HepG2 (cell line): ENCODE results near the gene SIRT7. TPM values are rescaled to one million over a fixed set of nuclear protein-coding genes. Genes with fewer than 3 reads are reported as not detected.

ENCODE experiments used
- BORCS8-MEF2B ChIP-seq: sonication (generic); formaldehyde crosslinking; IDR thresholded peaks from 2 replicates; pipeline ENCODE4 v1.8.0; 2022; ENCODE audit warnings: mild to moderate bottlenecking, missing genetic modification reagents
- CHCHD3 ChIP-seq: sonication (generic); formaldehyde crosslinking; IDR thresholded peaks from 2 replicates; pipeline ENCODE4 v1.8.0; 2022; ENCODE audit warnings: mild to moderate bottlenecking, missing genetic modification reagents, moderate library complexity
- EP300 ChIP-seq, 3 experiments: sonication (generic) in 1 of 3; formaldehyde crosslinking in 1 of 3; IDR thresholded peaks; 2 replicates each; pipeline versions ENCODE4 v1.5.1 to v1.6.1; 2011 to 2020; ENCODE audit warnings: low read depth in 2 of 3, low read length in 2 of 3, borderline replicate concordance in 1 of 3, improper control_type of control experiment in 1 of 3, mild to moderate bottlenecking in 1 of 3, missing genetic modification reagents in 1 of 3, moderate library complexity in 1 of 3
- FOXP1 ChIP-seq, 2 experiments: fragments of 450-650 bp in 1 of 2; IDR thresholded peaks; 2 replicates each; pipeline ENCODE4 v1.6.1; 2017 to 2018; ENCODE audit warnings: antibody characterized with exemption in 1 of 2
- HOXA3 ChIP-seq: sonication (generic); formaldehyde crosslinking; IDR thresholded peaks from 2 replicates; pipeline ENCODE4 v1.5.0; 2020; ENCODE audit warnings: missing genetic modification reagents
- IKZF4 ChIP-seq: sonication (generic); formaldehyde crosslinking; IDR thresholded peaks from 2 replicates; pipeline ENCODE4 v1.5.1; 2020; ENCODE audit warnings: borderline replicate concordance, mild to moderate bottlenecking, low read depth, missing genetic modification reagents; ENCODE audit errors: not compliant biosample characterization
- MLXIP ChIP-seq: sonication (generic); formaldehyde crosslinking; IDR thresholded peaks from 2 replicates; pipeline ENCODE4 v1.9.0; 2021; ENCODE audit warnings: missing genetic modification reagents, borderline replicate concordance
- MXD3 ChIP-seq: IDR thresholded peaks from 2 replicates; pipeline ENCODE4 v1.6.1; 2016; ENCODE audit warnings: mild to moderate bottlenecking, missing biosample characterization, missing genetic modification reagents
- PHF8 ChIP-seq: sonication (generic); formaldehyde crosslinking; IDR thresholded peaks from 2 replicates; pipeline ENCODE4 v1.5.0; 2020; ENCODE audit warnings: missing genetic modification reagents
- RNF219 ChIP-seq: sonication (generic); formaldehyde crosslinking; IDR thresholded peaks from 2 replicates; pipeline ENCODE4 v1.5.0; 2020; ENCODE audit warnings: mild to moderate bottlenecking, missing genetic modification reagents
- RXRB ChIP-seq: IDR thresholded peaks from 2 replicates; pipeline ENCODE4 v1.6.1; 2016; ENCODE audit warnings: borderline replicate concordance, missing genetic modification reagents, missing compliant biosample characterization
- SALL2 ChIP-seq: sonication (generic); formaldehyde crosslinking; IDR thresholded peaks from 2 replicates; pipeline ENCODE4 v1.8.1; 2023; ENCODE audit warnings: mild to moderate bottlenecking, missing genetic modification reagents, inconsistent platforms
- SKI ChIP-seq: fragments of 450-650 bp; IDR thresholded peaks from one replicate; pipeline ENCODE4 v1.6.1; 2018; ENCODE audit warnings: mild to moderate bottlenecking; ENCODE audit not compliant: partially characterized antibody
- TOPORS ChIP-seq: sonication (generic); formaldehyde crosslinking; IDR thresholded peaks from 2 replicates; pipeline ENCODE4 v1.8.0; 2023; ENCODE audit warnings: mild to moderate bottlenecking, missing genetic modification reagents
- TSC22D2 ChIP-seq: sonication (generic); formaldehyde crosslinking; IDR thresholded peaks from 2 replicates; pipeline ENCODE4 v1.5.1; 2020; ENCODE audit warnings: missing genetic modification reagents, mild to moderate bottlenecking, borderline replicate concordance
- U2AF2 ChIP-seq: fragments of 200-400 bp; formaldehyde crosslinking; IDR thresholded peaks from 2 replicates; pipeline ENCODE4 v1.6.1; 2017; ENCODE audit warnings: low read depth, mild to moderate bottlenecking, low read length
- YY1 ChIP-seq: IDR thresholded peaks from 2 replicates; pipeline ENCODE4 v1.6.1; 2011; ENCODE audit warnings: low read length, low read depth, moderate library complexity, mild to moderate bottlenecking; ENCODE audit not compliant: insufficient read depth, insufficient replicate concordance
- ZBTB1 ChIP-seq: sonication (generic); formaldehyde crosslinking; IDR thresholded peaks from 2 replicates; pipeline ENCODE4 v1.4.0; 2020; ENCODE audit warnings: missing genetic modification reagents, borderline replicate concordance
- ZFAT ChIP-seq: sonication (generic); formaldehyde crosslinking; conservative IDR thresholded peaks from 2 replicates; pipeline ENCODE4 v1.8.1; 2023; ENCODE audit warnings: missing genetic modification reagents, inconsistent platforms
- ZNF282 ChIP-seq: fragments of 450-650 bp; IDR thresholded peaks from 2 replicates; pipeline ENCODE4 v1.6.1; 2018; ENCODE audit not compliant: partially characterized antibody
- ZNF382 ChIP-seq: sonication (generic); formaldehyde crosslinking; IDR thresholded peaks from 2 replicates; pipeline ENCODE4 v1.5.0; 2020; ENCODE audit warnings: missing genetic modification reagents, mild to moderate bottlenecking, borderline replicate concordance
- ZNF652 ChIP-seq: IDR thresholded peaks from 2 replicates; pipeline ENCODE4 v1.6.1; 2016; ENCODE audit warnings: low read depth, borderline replicate concordance
- polyA plus RNA-seq, 8 experiments: library from polyadenylated mRNA; depleted of rRNA in 3 of 8; stranded (reverse) in 7 of 8; unstranded in 1 of 8; fragments of >200 nt; fragmentation: Illumina TruSeq in 4 of 8; extraction: Trizol in 4 of 8; gene quantifications; 2 replicates each; pipeline versions ENCODE4 v1.2.1 to v1.2.3, GENCODE V29; 2011 to 2016; ENCODE audit warnings: low read depth in 4 of 8, missing spikeins in 1 of 8, mixed read lengths in 1 of 8; ENCODE audit not compliant: insufficient read depth in 1 of 8
- total RNA-seq, 5 experiments: library from RNA; depleted of rRNA; stranded (reverse); fragments of >200 nt; fragmentation: Illumina TruSeq; extraction: Trizol; gene quantifications; 2 replicates each; pipeline ENCODE4 v1.2.3, GENCODE V29; 2016; ENCODE audit warnings: low read depth in 1 of 5
- TF ChIP-seq, protein P1 (sequence below): sonication (generic); formaldehyde crosslinking; IDR thresholded peaks from 2 replicates; pipeline ENCODE4 v1.8.0; 2023; ENCODE audit warnings: mild to moderate bottlenecking, missing genetic modification reagents

Gene SIRT7
- total and polyA plus RNA-seq, 2 of the 13 experiments (the other 11 are each of a cell fraction or from before 2014, with no cell fraction given) = 8.3 to 24.8 TPM

DNA sequence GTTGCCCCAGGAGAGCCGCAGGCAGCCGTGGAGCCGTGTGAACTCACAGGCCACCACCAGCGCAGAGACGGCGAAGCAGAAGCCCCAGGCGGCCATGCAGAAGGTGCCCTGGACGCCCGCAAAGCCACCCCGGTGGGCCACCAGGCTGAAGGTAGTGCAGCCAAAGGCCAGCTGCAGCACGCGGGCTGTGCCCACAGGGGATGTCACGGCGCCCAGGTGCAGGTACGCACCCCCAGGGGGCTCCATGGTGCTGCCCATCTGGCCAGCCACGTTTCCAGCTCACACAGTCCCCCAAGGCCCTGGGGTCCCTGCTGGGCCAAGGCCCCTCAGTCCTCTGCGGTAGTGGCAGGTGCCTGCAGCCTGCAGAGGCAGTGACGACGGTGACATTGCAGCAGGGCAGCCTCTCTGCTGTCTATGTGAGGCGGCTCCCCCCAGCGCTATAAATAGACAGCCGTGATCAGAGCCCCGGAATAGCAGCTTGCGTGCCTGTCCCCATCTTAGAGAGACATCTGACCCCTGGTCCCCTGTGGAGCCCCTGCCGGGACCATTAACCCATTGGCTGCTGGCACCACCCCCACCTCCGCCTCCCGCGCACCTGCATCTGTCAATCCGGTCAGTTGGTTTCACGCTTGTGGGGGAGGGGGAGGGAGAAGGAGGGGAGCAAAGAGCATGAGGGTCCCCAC, 23.6 kb upstream of the SIRT7 start (continued):
- no peak for TF ChIP-seq HOXA3 (CRISPR knock-in tag)
- no peak for TF ChIP-seq MXD3 (CRISPR knock-in tag)
- no peak for TF ChIP-seq RXRB (CRISPR knock-in tag)
- no peak for TF ChIP-seq RNF219
- no peak for TF ChIP-seq BORCS8-MEF2B (CRISPR knock-in tag)
- TF ChIP-seq MLXIP (CRISPR knock-in tag) = no peak
- TF ChIP-seq ZFAT = no peak
- 0 out of 2 replicates have a peak, but pooled peaks have one; percentile 15 for TF ChIP-seq CHCHD3
- TF ChIP-seq EP300 (IDR thresholded peaks at IDR 0.05; ENCODE audit: low read depth in 2 of 2, low read length in 2 of 2) = no peak
- no peak for TF ChIP-seq EP300 (CRISPR knock-in tag; IDR thresholded peaks at IDR 0.05; ENCODE audit: borderline replicate concordance)
- no peak for TF ChIP-seq IKZF4 (CRISPR knock-in tag)
- no peak for TF ChIP-seq ZNF282
- no peak for TF ChIP-seq ZBTB1 (CRISPR knock-in tag)
- no peak for TF ChIP-seq TOPORS
- no peak for TF ChIP-seq ZNF382 (CRISPR knock-in tag)
- TF ChIP-seq SKI = no peak
- TF ChIP-seq YY1 = no peak
- TF ChIP-seq FOXP1 (IDR thresholded peaks at IDR 0.05) = no peak
- TF ChIP-seq FOXP1 (CRISPR knock-in tag; IDR thresholded peaks at IDR 0.05) = no peak
- no peak for TF ChIP-seq TSC22D2 (CRISPR knock-in tag)
- no peak for TF ChIP-seq U2AF2
- TF ChIP-seq ZNF652 (CRISPR knock-in tag) = peak; percentile 80
- TF ChIP-seq, protein P1, sequence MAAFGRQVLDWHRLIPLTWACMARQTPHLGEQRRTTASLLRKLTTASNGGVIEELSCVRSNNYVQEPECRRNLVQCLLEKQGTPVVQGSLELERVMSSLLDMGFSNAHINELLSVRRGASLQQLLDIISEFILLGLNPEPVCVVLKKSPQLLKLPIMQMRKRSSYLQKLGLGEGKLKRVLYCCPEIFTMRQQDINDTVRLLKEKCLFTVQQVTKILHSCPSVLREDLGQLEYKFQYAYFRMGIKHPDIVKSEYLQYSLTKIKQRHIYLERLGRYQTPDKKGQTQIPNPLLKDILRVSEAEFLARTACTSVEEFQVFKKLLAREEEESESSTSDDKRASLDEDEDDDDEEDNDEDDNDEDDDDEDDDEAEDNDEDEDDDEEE (CRISPR knock-in tag) = no peak
- TF ChIP-seq SALL2 (CRISPR knock-in tag) = no peak
- TF ChIP-seq PHF8 (CRISPR knock-in tag) = no peak
